GM19193 (cell line): ENCODE measurements around the gene SRD5A3.

Experiments
- POLR2A ChIP-seq: IDR thresholded peaks from 4 replicates; pipeline ENCODE4 v1.6.1; 2011; ENCODE audit not compliant: insufficient read depth, insufficient read length; ENCODE audit errors: extremely low read depth

SRD5A3 gene

DNA sequence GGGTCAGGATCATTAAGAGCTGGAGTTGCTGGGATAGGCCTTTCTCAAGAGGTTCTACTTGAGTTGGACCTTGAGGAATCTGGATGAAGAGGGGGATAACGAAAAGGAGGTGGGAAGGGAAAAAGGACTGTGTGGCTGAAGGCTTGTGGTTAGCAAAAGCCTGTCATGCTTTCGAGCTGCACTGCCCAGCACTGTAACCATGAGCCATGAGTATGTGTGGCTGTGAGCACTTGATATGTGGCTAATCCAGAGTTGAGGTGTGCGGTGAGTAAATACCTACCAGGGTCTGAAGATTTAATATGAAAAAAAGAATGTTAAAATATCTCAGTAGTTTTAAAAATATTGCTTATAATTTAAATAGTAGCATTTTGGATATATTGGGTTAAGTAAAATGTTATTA is 61.1 kb downstream of the SRD5A3 start:
- no peak for TF ChIP-seq POLR2A

DNA sequence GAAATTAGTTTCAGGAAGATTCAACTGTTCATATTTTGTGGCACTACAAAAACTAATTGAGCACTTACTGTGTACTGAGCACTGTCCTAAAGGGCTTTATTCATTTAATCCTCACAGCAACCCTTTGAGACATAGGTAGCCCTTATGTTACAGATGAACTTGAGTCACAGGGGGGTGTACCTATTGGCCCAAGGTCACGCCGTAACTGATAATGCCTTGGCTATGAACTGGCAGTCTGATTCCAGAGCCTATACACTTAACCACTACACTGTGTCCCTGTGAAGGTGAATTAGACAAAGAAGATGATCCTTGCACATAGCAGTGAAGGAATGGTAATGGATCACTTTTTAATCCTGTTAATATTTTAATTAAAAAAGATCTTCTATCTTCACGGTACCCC is 61.7 kb downstream of the SRD5A3 start:
- TF ChIP-seq POLR2A, result no peak

DNA sequence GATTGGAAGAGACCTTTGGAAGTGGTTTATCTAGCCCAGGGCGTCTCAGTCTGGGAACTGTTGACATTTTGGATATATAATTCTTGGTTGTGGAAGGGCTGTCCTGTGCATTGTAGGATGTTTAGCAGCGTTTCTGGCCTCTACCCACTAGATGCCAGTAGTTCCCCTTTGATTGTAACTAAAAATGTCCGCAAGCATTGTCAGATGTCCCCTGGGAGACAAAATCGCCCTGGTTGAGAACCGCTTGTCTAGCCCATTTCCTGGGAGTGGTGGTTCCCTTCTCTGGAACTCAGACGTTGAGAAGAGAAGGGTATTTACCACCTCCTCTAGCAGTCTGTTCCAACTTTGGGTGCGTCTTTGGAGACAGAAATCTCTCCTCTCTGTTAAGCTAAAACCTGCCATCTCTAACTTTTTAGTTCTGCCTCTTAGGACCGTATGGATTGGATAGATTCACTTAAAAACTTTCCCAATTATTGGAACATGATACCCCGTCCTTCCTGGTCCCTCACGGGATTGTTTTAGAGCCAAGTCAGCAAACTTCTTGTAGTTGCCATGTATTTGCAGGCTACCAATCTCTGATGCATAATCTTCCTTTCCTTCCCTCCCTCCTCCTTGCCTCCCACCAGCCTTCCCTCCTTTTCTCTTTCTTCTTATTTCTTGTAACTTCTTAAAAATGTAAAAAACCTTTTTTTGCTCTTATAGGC is 63.6 kb downstream of the SRD5A3 start:
- TF ChIP-seq POLR2A, result no peak

DNA sequence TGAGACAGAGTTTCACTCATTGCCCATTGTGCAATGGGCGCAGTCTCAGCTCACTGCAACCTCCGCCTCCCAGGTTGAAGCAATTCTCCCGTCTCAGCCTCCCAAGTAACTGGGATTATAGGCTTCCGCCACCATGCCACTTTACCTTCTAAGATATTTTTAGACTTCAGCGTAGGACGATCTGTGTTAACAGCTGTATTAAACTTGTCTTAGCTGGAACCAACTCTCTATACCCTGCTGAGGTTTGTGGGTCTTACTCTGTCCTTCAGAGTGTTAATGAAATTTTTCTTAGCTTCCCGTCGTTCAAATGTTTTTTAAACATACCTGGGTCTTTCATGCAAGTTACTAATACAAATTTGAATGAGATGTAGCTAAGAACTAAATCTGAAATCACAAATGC is 64.4 kb downstream of the SRD5A3 start:
- TF ChIP-seq POLR2A, result no peak

DNA sequence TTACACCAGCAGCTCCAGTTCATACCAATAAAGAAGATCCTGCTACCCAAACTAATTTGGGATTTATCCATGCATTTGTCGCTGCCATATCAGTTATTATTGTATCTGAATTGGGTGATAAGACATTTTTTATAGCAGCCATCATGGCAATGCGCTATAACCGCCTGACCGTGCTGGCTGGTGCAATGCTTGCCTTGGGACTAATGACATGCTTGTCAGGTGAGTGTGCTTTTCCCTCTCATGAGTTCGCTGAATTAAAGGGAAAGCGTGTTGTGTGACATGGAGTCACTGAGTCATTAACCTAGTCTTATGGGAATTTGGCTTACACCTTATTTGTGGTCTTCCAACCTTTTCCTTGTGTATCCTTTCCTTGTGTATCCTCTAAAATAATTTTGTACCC is 65.6 kb downstream of the SRD5A3 start:
- no peak for TF ChIP-seq POLR2A

DNA sequence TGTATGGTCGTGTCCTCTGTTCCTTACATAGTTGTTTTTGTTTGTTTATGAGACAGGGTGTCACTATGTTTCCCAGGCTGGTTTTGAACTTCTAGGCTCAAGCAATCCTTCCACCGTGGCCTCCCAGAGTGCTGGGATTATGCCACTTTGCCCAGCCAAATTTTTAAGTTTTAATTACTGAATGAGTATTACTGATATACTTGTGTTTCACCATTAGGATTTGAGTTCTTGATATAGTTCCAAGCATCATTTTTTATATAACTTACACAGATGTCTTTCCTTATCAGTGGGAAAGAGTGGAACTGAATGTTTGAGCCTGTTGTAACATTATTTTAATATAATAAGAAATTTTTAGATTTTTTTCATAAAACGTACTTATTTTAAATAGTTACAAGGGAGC is 70.1 kb downstream of the SRD5A3 start:
- no peak for TF ChIP-seq POLR2A
